GM10266 (cell line): ENCODE measurements around the gene SARDH.

ENCODE experiments used
- DNase-seq: peaks from one replicate; pipeline ENCODE4 v3.0.0; 2012; ENCODE audit errors: extremely low spot score
- TF ChIP-seq, protein P1 (sequence below): IDR thresholded peaks from 2 replicates; pipeline ENCODE4 v1.5.1; 2012; ENCODE audit warnings: mild to moderate bottlenecking, low read depth; ENCODE audit not compliant: control insufficient read depth, insufficient read depth; ENCODE audit errors: missing control alignments

SARDH gene

DNA sequence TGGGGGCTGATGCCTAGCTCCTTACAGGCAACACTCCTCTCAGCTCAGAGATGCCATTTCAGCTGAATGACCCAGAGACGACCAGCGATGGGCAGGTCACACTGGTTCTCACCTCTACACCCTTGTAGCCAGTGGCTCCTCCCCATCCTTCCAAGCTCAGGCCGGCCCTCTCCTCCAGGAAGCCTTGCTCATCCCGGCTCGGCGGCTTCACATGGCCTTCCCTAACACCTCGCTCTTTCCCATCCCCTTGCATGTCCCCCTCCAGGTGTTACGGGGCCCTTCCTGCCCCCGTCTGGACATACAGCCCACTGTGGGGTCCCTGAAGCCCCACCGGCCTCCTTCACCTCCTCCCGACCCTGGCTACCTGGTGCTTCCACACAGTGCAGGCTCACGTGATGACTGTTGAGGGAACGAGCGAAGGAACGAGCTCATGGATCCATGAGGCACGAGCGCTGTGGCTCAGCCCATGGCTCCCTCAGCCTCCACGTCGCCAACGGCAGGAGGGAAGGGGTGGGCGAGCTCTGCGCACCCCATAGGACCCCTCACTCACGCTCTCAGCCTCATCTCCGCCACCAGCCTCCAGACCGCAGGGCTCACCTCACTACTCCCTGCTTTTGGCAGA is 45.7 kb downstream of the SARDH start:
- TF ChIP-seq, protein P1, sequence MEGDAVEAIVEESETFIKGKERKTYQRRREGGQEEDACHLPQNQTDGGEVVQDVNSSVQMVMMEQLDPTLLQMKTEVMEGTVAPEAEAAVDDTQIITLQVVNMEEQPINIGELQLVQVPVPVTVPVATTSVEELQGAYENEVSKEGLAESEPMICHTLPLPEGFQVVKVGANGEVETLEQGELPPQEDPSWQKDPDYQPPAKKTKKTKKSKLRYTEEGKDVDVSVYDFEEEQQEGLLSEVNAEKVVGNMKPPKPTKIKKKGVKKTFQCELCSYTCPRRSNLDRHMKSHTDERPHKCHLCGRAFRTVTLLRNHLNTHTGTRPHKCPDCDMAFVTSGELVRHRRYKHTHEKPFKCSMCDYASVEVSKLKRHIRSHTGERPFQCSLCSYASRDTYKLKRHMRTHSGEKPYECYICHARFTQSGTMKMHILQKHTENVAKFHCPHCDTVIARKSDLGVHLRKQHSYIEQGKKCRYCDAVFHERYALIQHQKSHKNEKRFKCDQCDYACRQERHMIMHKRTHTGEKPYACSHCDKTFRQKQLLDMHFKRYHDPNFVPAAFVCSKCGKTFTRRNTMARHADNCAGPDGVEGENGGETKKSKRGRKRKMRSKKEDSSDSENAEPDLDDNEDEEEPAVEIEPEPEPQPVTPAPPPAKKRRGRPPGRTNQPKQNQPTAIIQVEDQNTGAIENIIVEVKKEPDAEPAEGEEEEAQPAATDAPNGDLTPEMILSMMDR, result no peak
- no peak for DNase-seq

DNA sequence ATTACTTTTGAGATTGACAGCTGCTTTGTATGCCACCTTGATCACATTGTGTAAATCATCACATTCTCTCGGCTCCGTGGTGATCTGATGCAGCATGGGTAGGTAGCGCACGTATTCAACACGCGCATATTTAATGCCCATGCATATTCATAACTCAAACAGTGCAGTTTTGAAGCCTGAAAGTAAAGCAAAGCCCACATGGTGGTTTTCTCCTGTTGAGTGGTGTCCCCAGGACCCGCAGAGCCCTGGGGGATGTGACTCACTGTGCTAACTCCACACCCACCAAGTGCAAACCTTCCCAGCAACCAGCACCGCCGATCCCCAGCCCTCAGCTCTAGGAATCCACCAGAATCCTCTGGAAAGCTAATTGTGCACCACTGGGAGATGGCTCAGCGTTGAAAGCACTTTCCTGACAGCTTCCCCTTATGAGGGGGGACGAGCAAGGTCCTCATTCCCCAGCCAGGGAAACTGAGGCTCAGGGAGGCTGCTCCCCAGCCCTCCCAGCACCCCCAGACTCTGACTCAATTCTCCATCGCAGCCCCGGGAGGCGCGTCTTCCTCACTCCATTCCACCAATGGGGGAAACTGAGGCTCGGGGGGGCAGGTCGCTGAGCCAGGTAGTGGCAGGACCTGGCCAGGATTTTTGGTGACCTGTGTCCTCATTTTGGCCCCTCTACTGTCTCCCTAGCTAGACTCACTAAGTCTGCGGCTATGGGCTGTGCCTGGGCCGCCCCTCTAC is 46.4 kb downstream of the SARDH start:
- DNase-seq, result no peak
- TF ChIP-seq, protein P1, result no peak

DNA sequence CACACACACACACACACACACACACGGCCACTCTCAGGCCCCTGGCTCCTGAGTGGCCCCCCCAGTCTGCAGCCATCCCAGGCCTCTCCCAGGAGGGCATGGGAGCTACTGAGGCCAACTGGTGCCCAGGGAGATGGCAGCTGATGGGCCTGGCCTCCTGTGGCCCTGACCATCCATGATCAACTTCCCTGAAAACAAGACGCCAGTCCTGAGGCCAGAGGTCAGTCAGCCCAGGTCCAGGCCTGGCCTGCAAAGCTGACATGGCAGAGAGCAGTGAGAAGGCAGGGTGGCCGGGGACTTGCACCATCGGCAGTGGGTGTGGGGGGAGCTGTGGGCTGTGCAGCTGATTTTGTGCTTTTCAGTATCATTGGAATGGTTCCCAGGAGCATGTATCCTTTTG is 47.0 kb downstream of the SARDH start:
- TF ChIP-seq, protein P1, result no peak

DNA sequence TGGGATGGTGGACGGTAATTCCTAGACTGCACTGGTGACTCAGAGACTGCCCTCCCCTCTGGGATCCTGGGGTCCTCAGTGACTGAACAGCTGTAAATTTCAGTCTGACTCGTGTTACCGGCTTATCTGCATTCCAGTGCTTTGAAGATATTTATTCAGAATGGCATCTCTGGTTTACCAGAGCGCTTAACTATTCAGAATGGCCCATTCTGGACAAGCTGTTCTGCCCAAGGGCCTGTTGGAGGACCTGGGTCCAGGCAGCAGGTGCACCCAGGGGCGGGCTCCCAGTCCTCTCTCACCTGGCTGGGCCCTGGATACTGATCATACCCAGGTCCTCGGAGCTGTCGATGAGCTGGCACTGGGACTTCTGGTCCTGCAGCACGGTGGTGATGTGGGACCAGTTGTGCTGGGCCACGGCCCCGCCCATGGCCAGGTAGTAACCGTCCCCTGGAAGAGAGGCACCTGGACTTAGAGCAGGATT is 48.0 kb downstream of the SARDH start:
- TF ChIP-seq, protein P1, result no peak
- no peak for DNase-seq

More for the DNA sequence above, 47.0 kb downstream of the SARDH start:
- DNase-seq, result no peak

DNA sequence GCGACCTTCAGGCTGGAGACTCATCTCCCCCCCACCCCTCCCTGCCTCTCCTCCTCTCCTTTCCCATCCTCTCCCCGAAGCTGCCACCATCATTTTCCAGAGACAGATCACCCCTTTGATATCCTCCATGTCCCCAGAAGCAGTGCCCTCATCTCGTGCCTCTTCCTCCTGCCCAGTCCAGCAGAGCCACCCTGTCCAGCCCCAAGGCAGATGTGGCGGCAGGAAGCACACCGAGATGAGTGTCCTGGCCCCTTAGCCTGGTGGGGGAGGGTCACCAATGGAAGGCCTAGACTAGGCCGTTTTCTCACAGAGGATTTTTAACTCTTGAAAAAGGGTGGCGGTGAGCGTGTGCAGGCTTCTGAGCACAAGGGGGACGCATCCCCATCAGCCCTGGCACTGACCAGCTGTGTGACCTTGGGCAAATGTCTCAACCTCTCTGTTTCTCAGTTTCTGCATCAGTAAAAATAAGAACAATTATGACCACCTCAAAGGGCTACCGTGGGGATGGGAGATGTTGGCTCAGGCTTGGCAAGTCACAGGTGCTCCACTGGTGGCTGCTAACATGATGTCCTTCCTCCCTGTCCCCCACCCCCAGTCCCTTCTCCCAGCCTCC is 48.9 kb downstream of the SARDH start:
- TF ChIP-seq, protein P1, result no peak
- no peak for DNase-seq

DNA sequence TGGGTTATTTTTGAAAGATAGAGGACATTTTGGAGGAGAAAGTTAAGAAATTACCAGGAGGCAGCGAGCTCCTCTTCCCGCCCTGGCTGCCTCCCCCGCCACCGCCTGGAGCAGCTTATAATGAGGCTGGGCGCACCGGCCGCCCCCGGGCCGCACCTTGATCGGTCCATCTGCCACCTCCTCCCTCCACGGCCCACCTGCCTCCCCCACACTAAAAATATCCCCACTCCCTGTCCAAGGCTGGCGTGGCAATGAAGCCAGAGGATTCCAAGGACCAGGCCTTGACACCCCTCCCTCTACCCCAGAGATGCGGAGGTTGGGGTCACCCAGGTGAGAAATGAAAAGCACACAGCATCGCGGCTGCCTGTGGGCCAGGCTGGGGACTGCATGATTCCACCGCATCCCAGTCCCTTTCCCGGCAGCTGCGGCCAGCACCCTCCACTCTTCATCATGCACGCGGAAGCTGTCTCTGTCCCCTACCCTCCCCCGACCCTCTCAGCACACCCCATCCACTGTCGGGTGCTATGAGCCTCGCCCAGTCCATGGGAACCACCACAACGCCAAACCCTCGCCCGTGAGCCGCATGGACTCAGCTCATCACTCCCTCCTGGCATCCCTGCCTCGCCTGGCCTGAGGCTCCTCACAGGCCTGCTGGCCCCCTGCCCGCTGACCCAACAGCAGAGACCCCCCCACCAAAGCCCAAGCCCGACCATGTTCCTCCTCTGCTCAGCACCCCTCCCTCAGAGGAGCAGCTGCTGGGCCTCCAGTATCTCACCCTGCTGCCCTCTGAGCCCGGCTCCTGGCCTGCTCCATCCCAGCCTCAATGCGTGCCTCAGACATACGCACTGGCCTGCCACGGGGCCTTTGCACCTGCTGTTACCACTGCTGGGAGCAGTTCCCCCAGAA is 50.0 kb downstream of the SARDH start:
- DNase-seq, result no peak
- TF ChIP-seq, protein P1, result no peak
